CD4-positive, alpha-beta T cell (primary cell): Measurements from ENCODE around the gene PSMA4. TPM values are rescaled to one million over a fixed set of nuclear protein-coding genes. Genes with fewer than 3 reads are reported as not detected.
"Not testable (repeated sequence)": the region's sequence is repeated elsewhere in the genome, so short reads cannot be mapped to it uniquely, and the experiment has no call there.

Experiments used
- ATAC-seq: fragments of 200-7000 bp; cut with Tn5 transposase; one replicate; pipeline ENCODE4 v1.10.0; 2022; ENCODE audit warnings: mild to moderate bottlenecking; ENCODE audit not compliant: poor library complexity
- CTCF ChIA-PET: fragments of 350-600 bp; sonication (Branson Sonifier 250); formaldehyde crosslinking; loops from one replicate; lab custom pipeline; 2021; ENCODE audit warnings: antibody characterized with exemption, inconsistent platforms; lab: Charles Lee
- POLR2A ChIA-PET: fragments of 350-600 bp; sonication (Branson Sonifier 250); formaldehyde crosslinking; loops from one replicate; lab custom pipeline; 2021; ENCODE audit warnings: antibody characterized with exemption, inconsistent platforms; lab: Charles Lee
- DNase-seq, 14 experiments: peaks; one replicate each; pipeline ENCODE4 v3.0.0-alpha.2; 2013 to 2020; ENCODE audit warnings: mixed read lengths in 2 of 14
- H3K27ac ChIP-seq, 2 donors: one replicate each; pipeline versions ENCODE4 v1.5.1 to v1.7.0; 2013; ENCODE audit warnings: low read length in 2 of 2, low read depth in 1 of 2, mild to moderate bottlenecking in 1 of 2
- H3K27me3 ChIP-seq, 2 experiments: 1 replicate in 1 of 2; 2 replicates in 1 of 2; pipeline versions ENCODE4 v1.6.1 to v1.7.0; 2013; ENCODE audit warnings: low read length in 2 of 2, control low read depth in 1 of 2, mild to moderate bottlenecking in 1 of 2, moderate library complexity in 1 of 2; ENCODE audit not compliant: insufficient read depth in 2 of 2, control insufficient read depth in 1 of 2
- H3K36me3 ChIP-seq: one replicate; pipeline ENCODE4 v1.6.1; 2013; ENCODE audit warnings: low read length, control low read depth; ENCODE audit not compliant: insufficient read depth
- H3K4me1 ChIP-seq: one replicate; pipeline ENCODE4 v1.6.1; 2013; ENCODE audit warnings: low read length, control low read depth; ENCODE audit not compliant: insufficient read depth
- H3K4me3 ChIP-seq: one replicate; pipeline ENCODE4 v1.5.1; 2013; ENCODE audit warnings: mild to moderate bottlenecking, low read length, moderate library complexity
- H3K9me3 ChIP-seq, 2 experiments: 1 replicate in 1 of 2; 2 replicates in 1 of 2; pipeline versions ENCODE4 v1.6.1 to v1.7.0; 2013; ENCODE audit warnings: low read length in 2 of 2, mild to moderate bottlenecking in 2 of 2, control low read depth in 1 of 2, moderate library complexity in 1 of 2; ENCODE audit not compliant: control insufficient read depth in 1 of 2, insufficient read depth in 1 of 2
- H3K27ac Mint-ChIP-seq: one replicate; pipeline ENCODE4 v1.8.0; 2020; ENCODE audit warnings: mixed read lengths
- H3K27me3 Mint-ChIP-seq: one replicate; pipeline ENCODE4 v1.8.0; 2021; ENCODE audit warnings: mixed read lengths
- H3K36me3 Mint-ChIP-seq: one replicate; pipeline ENCODE4 v1.8.0; 2021; ENCODE audit warnings: low read depth, mixed read lengths
- H3K4me1 Mint-ChIP-seq: one replicate; pipeline ENCODE4 v1.8.0; 2021; ENCODE audit warnings: low read depth, mixed read lengths
- H3K4me3 Mint-ChIP-seq: one replicate; pipeline ENCODE4 v1.8.0; 2020; ENCODE audit warnings: mild to moderate bottlenecking, mixed read lengths
- H3K9me3 Mint-ChIP-seq: one replicate; pipeline ENCODE4 v1.8.0; 2020; ENCODE audit warnings: mixed read lengths
- intact Hi-C, 2 experiments: fragments of 100-400 bp; cut with DNase I in 1 of 2; cut with micrococcal nuclease in 1 of 2; formaldehyde crosslinking; loops; one replicate each; pipeline versions ENCODE4 v1.15.1 to v1.9.0; 2023 to 2025; cut with DNase I, micrococcal nuclease
- total RNA-seq, 174 experiments: library from RNA in 2 of 174; stranded (reverse) in 2 of 174; gene quantifications; one replicate each; pipeline ENCODE4 v1.2.3 and lab custom pipeline; 2021 to 2026
- TF ChIP-seq, protein P1 (sequence below): fragments of 200-600 bp; IDR thresholded peaks from one replicate; pipeline ENCODE4 v1.8.0; 2022; ENCODE audit warnings: antibody characterized with exemption, mild to moderate bottlenecking

Gene PSMA4
- total RNA-seq, 2 experiments from 2014 or later: 65.5 to 66.4 TPM

DNA sequence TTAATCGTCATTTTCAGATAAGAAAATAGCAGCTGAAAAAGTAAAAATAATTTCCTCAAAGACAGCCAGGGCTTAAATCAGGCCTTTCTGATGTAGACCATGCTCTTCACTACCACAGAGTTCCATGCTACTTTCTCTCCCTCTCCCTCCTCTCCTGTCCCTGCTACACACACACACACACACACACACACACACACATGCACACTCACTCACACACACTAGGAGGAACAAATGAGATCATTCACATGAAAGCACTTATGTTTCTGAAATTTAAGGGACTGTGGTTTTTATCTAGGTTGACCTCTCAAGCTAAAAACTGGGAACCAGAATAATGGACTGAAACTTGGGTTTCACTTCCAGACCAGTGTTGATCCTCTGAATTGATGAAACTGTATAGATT lies 4.1 kb upstream of the PSMA4 start:
- Mint-ChIP-seq H3K27ac (no peak overlapping the region), H3K36me3 (peaks cover 14% of the 10 kb centered on the region), H3K4me3 (no peak overlapping the region), H3K27me3 (no peaks in the 10 kb centered on the region), H3K4me1 (peaks cover 5% of the 10 kb centered on the region), H3K9me3 (no peaks in the 10 kb centered on the region)
- intact Hi-C loops: loop anchor here in 1 of 2 experiments (10.0 kb wide), 1 partner anchor 369 kb away; no protein-coding TSS in a partner anchor
- TF ChIP-seq, protein P1, sequence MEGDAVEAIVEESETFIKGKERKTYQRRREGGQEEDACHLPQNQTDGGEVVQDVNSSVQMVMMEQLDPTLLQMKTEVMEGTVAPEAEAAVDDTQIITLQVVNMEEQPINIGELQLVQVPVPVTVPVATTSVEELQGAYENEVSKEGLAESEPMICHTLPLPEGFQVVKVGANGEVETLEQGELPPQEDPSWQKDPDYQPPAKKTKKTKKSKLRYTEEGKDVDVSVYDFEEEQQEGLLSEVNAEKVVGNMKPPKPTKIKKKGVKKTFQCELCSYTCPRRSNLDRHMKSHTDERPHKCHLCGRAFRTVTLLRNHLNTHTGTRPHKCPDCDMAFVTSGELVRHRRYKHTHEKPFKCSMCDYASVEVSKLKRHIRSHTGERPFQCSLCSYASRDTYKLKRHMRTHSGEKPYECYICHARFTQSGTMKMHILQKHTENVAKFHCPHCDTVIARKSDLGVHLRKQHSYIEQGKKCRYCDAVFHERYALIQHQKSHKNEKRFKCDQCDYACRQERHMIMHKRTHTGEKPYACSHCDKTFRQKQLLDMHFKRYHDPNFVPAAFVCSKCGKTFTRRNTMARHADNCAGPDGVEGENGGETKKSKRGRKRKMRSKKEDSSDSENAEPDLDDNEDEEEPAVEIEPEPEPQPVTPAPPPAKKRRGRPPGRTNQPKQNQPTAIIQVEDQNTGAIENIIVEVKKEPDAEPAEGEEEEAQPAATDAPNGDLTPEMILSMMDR: no peak
- peaks cover 11% of the 10 kb centered on the region for H3K4me1 ChIP-seq
- H3K4me3 ChIP-seq: no peak overlapping the region
- peak in 1 of 14 experiments; percentile 1 for DNase-seq
- ChIA-PET POLR2A (no interaction called here), CTCF (interaction anchor here (0.9 kb wide), 1 partner anchor 10 kb away, joined by 3 read pairs; no protein-coding TSS in a partner anchor)
- H3K27me3 ChIP-seq: no peaks in the 10 kb centered on the region
- H3K36me3 ChIP-seq: no peaks in the 10 kb centered on the region
- no peak for ATAC-seq
- no peak overlapping the region for H3K27ac ChIP-seq
- H3K9me3 ChIP-seq: no peaks in the 10 kb centered on the region

DNA sequence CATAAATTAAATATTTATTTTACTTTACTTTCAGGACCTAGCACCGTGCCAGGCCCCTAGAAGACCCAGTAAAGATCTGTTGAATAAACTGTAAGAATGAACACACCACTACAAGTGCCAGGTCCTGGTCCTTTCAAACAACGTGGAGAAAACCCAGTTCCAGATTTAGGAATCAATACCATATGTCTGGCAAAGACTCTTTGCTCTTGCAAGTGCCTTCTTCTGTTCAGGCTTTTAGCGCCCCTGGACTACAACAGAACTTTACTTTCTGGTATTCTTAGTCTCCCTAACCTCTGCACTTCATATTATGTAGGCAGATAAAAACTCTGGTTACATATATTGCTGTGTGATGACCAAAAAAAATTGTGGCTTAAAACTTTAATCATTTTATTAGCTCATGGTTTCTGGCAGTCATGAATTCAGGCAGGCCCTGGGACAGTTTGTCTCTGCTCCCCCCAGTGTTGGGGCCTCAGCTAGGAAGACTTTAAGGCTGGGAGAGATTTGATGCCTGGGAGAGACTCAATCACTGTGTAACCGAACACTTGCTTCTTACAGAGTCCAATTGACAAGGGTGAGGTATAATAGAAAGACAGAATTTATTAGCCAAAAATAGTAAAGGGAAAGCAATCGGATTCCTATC lies 2.9 kb upstream of the PSMA4 start:
- ChIA-PET POLR2A (no interaction called here), CTCF (no interaction called here)
- no peaks in the 10 kb centered on the region for H3K36me3 ChIP-seq
- H3K9me3 Mint-ChIP-seq: no peaks in the 10 kb centered on the region
- H3K36me3 Mint-ChIP-seq: peaks cover 26% of the 10 kb centered on the region
- no peaks in the 10 kb centered on the region for H3K9me3 ChIP-seq
- no peaks in the 10 kb centered on the region for H3K27me3 ChIP-seq
- H3K4me1 Mint-ChIP-seq: peaks cover 18% of the 10 kb centered on the region
- intact Hi-C loops: loop anchor here in 1 of 2 experiments (10.0 kb wide), 1 partner anchor 367 kb away; no protein-coding TSS in a partner anchor
- no peaks in the 10 kb centered on the region for H3K27me3 Mint-ChIP-seq
- no peak overlapping the region for H3K27ac ChIP-seq
- H3K4me3 Mint-ChIP-seq: peak overlapping the region; percentile 66
- H3K4me1 ChIP-seq: peaks cover 18% of the 10 kb centered on the region
- DNase-seq: no peak
- no peak overlapping the region for H3K4me3 ChIP-seq
- ATAC-seq: no peak
- peak overlapping the region; percentile 99 for H3K27ac Mint-ChIP-seq
- TF ChIP-seq, protein P1: no peak

DNA sequence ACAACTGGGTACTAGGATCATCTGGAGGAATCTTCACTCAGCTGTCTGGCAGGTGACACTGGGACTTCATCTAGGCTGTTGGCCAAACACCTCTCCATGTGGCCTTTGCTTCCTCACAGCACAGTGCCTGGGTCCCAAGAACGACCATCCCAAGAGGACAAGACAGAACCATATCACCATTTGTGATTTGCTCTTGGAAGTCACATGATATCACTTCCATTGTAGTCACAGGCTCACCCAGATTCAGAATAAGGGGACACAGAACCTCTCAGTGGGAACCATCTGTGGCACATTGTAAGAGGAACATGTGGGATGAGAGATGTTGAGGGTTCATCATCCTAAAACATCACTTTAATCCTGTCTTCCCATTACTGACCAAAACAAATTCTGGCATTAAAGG lies 1.9 kb upstream of the PSMA4 start:
- intact Hi-C loops: loop anchor here in 1 of 2 experiments (10.0 kb wide), 1 partner anchor 366 kb away; no protein-coding TSS in a partner anchor
- Histone ChIP-seq H3K4me3 (no peak overlapping the region), H3K4me1 (peaks cover 26% of the 10 kb centered on the region), H3K27me3 (no peaks in the 10 kb centered on the region), H3K36me3 (peaks cover 8% of the 10 kb centered on the region), H3K27ac (no peak overlapping the region), H3K9me3 (no peaks in the 10 kb centered on the region)
- peak overlapping the region; percentile 73 for H3K4me3 Mint-ChIP-seq
- H3K27me3 Mint-ChIP-seq: no peaks in the 10 kb centered on the region
- no peak for DNase-seq
- peaks cover 27% of the 10 kb centered on the region for H3K4me1 Mint-ChIP-seq
- ChIA-PET POLR2A (no interaction called here), CTCF (no interaction called here)
- no peaks in the 10 kb centered on the region for H3K9me3 Mint-ChIP-seq
- H3K27ac Mint-ChIP-seq: peak overlapping the region; percentile 99
- peaks cover 36% of the 10 kb centered on the region for H3K36me3 Mint-ChIP-seq
- ATAC-seq: no peak
- TF ChIP-seq, protein P1: no peak

DNA sequence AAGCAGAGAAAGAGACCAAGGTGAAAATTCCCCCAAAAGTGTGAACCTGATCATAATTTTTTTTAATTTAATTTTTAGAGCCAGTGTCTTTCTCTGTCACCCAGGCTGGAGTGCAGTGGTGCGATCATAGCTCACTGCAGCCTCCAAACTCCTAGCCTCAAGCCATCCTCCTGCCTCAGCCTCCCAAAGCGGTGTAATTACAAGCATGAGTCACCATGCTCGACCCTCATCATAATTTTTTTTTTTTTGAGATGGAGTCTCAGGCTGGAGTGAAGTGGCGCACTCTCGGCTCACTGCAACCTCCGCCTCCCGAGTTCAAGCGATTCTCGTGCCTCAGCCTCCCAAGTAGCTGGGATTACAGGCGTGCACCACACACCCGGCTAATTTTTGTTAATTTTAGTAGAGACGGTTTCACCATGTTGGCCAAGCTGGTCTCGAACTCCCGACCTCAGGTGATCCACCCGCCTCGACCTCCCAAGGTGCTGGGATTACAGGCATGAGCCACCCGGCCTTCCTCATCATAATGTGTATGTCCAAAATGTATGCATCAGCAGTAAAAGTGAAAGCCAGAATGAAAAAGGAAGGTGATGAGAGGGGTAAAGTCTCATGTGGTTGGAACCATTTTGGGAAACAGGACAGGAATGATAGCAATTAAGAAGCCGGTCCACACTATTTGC lies 642 bp upstream of the PSMA4 start:
- H3K4me3 Mint-ChIP-seq: peak overlapping the region; percentile 93
- DNase-seq: peak in 2 of 14 experiments; percentile 6 to 17
- CTCF ChIA-PET, H3K9me3 ChIP-seq, H3K27me3 Mint-ChIP-seq, H3K9me3 Mint-ChIP-seq, H3K27me3 ChIP-seq, ATAC-seq: not testable (repeated sequence)
- peaks cover 29% of the 10 kb centered on the region for H3K4me1 Mint-ChIP-seq
- Histone ChIP-seq H3K36me3 (peaks cover 20% of the 10 kb centered on the region), H3K27ac (peak overlapping the region; percentile 92 to 97), H3K4me3 (peak overlapping the region; percentile 77), H3K4me1 (peaks cover 30% of the 10 kb centered on the region)
- H3K27ac Mint-ChIP-seq: peak overlapping the region; percentile 99
- peaks cover 48% of the 10 kb centered on the region for H3K36me3 Mint-ChIP-seq
- intact Hi-C loops: loop anchor here (1.0 to 10.0 kb wide), 6 partner anchors 25 to 365 kb away; partner anchors contain the start of genes CHRNA5 (in 2 of the 2) and IREB2 (in 1 of the 2)
- POLR2A ChIA-PET: interaction anchor here (0.6 to 3.9 kb wide), 16 partner anchors 13 to 333 kb away, joined by 3 to 51 read pairs (median 6); partner anchors contain the start of genes CHRNA5, DNAJA4, HYKK and IREB2
